ENCODE data around the gene BMPR1B.

DNA sequence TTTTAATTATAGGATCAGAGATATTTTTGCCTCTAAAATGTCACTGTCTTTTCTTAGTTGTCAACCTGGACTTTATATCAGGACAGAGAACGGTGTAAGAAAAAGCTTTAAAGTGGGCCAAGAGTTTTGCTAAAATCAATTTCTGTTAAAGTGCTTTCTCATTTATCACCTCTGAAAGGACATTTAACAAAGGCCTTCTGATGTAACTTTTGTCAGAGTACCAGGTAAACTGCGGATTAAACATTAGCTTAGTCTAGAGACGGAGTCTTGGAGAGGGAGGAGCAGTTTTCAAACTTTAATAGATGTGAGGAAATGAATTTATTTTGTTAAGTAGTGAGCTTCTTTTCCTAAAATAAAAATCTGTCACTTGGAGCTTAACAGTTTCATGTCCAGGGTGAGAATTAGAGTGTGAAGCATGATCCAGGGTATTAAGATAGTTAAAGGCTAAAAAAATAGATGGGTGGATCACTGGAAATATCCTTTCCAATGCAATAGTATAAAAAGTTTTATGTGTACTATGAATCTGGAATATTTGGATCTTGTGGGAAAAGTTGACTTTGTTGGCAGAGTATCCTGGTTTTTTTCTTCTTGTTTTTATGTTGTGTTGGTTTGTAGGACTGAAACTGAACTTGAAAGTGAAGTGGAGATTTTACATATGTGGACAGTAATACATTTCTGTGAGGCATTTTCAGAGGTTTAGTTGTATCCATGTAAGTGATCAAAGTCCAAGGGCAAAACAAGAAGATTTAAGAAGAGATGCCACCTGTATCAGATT, 33.6 kb upstream of the BMPR1B start:
- TF ChIP-seq, protein P1, sequence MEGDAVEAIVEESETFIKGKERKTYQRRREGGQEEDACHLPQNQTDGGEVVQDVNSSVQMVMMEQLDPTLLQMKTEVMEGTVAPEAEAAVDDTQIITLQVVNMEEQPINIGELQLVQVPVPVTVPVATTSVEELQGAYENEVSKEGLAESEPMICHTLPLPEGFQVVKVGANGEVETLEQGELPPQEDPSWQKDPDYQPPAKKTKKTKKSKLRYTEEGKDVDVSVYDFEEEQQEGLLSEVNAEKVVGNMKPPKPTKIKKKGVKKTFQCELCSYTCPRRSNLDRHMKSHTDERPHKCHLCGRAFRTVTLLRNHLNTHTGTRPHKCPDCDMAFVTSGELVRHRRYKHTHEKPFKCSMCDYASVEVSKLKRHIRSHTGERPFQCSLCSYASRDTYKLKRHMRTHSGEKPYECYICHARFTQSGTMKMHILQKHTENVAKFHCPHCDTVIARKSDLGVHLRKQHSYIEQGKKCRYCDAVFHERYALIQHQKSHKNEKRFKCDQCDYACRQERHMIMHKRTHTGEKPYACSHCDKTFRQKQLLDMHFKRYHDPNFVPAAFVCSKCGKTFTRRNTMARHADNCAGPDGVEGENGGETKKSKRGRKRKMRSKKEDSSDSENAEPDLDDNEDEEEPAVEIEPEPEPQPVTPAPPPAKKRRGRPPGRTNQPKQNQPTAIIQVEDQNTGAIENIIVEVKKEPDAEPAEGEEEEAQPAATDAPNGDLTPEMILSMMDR (IDR thresholded peaks at IDR 0.05), result no peak
- TF ChIP-seq POLR2A (IDR thresholded peaks at IDR 0.05), result no peak
